Pancreas (tissue), 10 donors: ENCODE results near the gene BNIP5. TPM values are rescaled to one million over a fixed set of nuclear protein-coding genes. Genes with fewer than 3 reads are reported as not detected.
"Not testable (repeated sequence)": the region's sequence is repeated elsewhere in the genome, so short reads cannot be mapped to it uniquely, and the experiment has no call there.

Experiments used
- ATAC-seq, 4 donors: fragments of 200-7000 bp; cut with Tn5 transposase; one replicate each; pipeline versions ENCODE4 v1.8.0 to v1.9.1; 2020; ENCODE audit warnings: mild to moderate bottlenecking in 4 of 4, moderate library complexity in 4 of 4
- DNase-seq, 6 donors: peaks; one replicate each; pipeline ENCODE4 v3.0.0-alpha.2; 2020
- FAIRE-seq: peaks from 2 replicates; lab custom pipeline; 2012; peaks lifted over from hg19 to GRCh38; lab: Jason Lieb, UNC
- H3K27ac ChIP-seq, 4 donors: fragments of 200-600 bp; sonication (generic); 1 replicate in 3 of 4; 2 replicates in 1 of 4; pipeline versions ENCODE4 v1.5.0 to v1.8.0; 2020
- H3K27me3 ChIP-seq, 4 donors: fragments of 200-600 bp; one replicate each; pipeline ENCODE4 v1.8.0; 2021
- H3K36me3 ChIP-seq, 3 donors: fragments of 200-600 bp; sonication (generic) in 1 of 3; one replicate each; pipeline versions ENCODE4 v1.5.0 to v1.8.0; 2020 to 2021
- H3K4me1 ChIP-seq, 3 donors: fragments of 200-600 bp; one replicate each; pipeline ENCODE4 v1.8.0; 2021
- H3K4me3 ChIP-seq, 4 donors: fragments of 200-600 bp; sonication (generic) in 2 of 4; one replicate each; pipeline versions ENCODE4 v1.5.0 to v1.8.0; 2020 to 2021
- H3K9me3 ChIP-seq, 4 donors: fragments of 200-600 bp; one replicate each; pipeline ENCODE4 v1.8.0; 2021
- WGBS, 2 donors: extraction: QIAGEN DNeasy Blood & Tissue Kit; methylation state at CpG; one replicate each; pipeline ENCODE4 v1.1.7; 2013; 5-methylcytosine and 5-hydroxymethylcytosine counted together
- intact Hi-C, 3 donors: fragments of 100-400 bp; cut with DNase I; formaldehyde crosslinking; loops; one replicate each; pipeline versions ENCODE4 v1.11.1 to v1.14.2; 2022
- polyA plus RNA-seq, 2 donors: library from polyadenylated mRNA; stranded (reverse); fragments of 200-250 nt; gene quantifications; one replicate each; pipeline ENCODE4 v1.2.3, GENCODE V29; 2013
- total RNA-seq, 6 donors: library from RNA; stranded (reverse); fragmentation: NEBNext Ultra II Directional in 4 of 6; extraction: Animal tissue kit (Norgen Biotek cat#: 25700) in 4 of 6; gene quantifications; one replicate each; pipeline versions ENCODE4 v1.2.1 to v1.2.4, GENCODE V29; 2021 to 2023
- TF ChIP-seq, protein P1 (sequence below), 4 donors: fragments of 200-600 bp; sonication (generic) in 3 of 4; IDR thresholded peaks; one replicate each; pipeline versions ENCODE4 v1.5.0 to v1.8.0; 2021; ENCODE audit warnings: antibody characterized with exemption in 4 of 4
- donor health status: healthy with polysubstance abuse.
- donor health status: DM: no; HTN: no; CAD: no; lungs with moderate emphysema.
- donor health status: DM: no; HTN: no; CAD: no.
- donor health status: control.
- donor health status: control.
- donor health status: Bipolar disorder and iron deficiency.
- donor health status: DM: yes; HTN: yes; CAD: no.
- donor health status: DM: no; HTN: no; CAD: no.
- donor health status: DM: no; HTN: no; CAD: no.
- donor health status: DM: yes; HTN: yes; CAD: no.

Gene BNIP5
- total and polyA plus RNA-seq, 8 donors: 0.12 to 37.5 (median 0.38) TPM

DNA sequence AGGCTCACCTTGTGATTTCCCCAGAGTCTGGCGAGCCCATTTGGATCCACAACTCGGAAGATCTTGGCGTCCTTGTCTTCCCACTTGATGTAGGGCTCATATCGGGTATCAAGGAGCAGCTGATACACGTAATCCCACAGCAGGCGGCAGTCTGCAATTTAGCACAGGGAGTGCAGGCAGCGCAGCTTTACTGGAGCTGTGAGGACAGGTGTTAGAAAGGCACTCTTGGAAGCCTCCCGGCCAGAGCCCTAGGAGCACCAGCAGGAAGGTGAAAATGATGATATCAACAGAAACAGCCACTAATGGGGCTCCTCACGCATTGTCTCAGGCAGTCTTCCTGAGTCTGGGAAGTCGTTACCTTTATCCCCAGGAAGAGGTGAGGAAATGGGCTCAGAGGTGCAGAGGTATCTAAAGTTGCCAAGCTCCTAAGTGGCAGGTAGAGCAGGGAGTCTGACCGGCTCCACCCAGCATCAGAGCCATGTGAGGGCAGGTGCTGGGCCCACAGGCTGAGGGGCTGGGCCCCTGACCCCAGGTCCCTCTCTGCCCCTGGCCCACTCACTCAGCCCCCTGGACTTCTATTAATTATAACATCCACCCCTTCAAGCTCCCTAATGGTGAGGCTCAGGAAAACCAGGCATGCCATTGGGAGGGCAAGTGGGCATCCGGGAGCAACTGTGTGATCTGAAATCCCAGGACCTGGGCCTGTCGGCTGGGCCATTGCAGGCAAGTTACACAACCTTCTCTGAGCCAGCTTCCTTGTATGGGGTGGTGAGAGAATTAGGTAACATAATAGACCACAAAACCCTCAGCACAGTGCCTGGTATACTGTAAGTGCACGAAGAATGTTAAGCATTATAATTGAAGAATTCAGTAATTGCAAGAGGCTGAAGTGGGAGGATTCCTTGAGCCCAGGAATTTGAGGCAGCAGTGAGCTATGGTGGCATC lies 32.5 kb upstream of the BNIP5 start:
- Histone ChIP-seq H3K36me3 (no peaks in the 10 kb centered on the region), H3K27me3 (no peaks in the 10 kb centered on the region), H3K27ac (no peak overlapping the region), H3K9me3 (no peaks in the 10 kb centered on the region), H3K4me1 (peaks cover 0 to 11% (median 0%) of the 10 kb centered on the region in 3 donors), H3K4me3 (no peak overlapping the region)
- intact Hi-C loops: loop anchor here in 2 of 3 donors (5.0 to 10.0 kb wide), 2 partner anchors 64 to 77 kb away; no protein-coding TSS in a partner anchor
- DNase-seq (no peak), FAIRE-seq (no peak), ATAC-seq (no peak)
- TF ChIP-seq, protein P1, sequence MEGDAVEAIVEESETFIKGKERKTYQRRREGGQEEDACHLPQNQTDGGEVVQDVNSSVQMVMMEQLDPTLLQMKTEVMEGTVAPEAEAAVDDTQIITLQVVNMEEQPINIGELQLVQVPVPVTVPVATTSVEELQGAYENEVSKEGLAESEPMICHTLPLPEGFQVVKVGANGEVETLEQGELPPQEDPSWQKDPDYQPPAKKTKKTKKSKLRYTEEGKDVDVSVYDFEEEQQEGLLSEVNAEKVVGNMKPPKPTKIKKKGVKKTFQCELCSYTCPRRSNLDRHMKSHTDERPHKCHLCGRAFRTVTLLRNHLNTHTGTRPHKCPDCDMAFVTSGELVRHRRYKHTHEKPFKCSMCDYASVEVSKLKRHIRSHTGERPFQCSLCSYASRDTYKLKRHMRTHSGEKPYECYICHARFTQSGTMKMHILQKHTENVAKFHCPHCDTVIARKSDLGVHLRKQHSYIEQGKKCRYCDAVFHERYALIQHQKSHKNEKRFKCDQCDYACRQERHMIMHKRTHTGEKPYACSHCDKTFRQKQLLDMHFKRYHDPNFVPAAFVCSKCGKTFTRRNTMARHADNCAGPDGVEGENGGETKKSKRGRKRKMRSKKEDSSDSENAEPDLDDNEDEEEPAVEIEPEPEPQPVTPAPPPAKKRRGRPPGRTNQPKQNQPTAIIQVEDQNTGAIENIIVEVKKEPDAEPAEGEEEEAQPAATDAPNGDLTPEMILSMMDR (IDR thresholded peaks at IDR 0.05): no peak
- WGBS, 2 donors: 85% methylated on average over 14 of the region's 14 CpGs

DNA sequence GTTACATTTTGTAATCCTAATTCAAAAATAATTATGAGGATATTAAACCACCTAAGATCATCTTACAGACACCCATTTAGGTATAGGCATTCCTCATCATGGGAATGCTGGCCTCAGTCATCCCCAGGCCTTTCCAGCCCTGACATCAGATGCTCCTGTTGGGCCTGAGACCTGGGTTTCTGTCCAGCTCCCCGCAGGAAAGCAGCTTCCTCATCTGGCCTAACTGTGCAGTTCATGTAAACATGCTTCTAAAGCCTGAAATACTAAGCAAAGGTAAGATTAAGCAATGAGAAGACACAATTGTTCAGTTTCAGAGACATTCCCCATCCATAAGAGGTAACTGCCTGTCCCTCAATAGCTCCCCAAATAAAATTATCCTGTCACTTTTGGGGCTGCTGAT lies 31.7 kb upstream of the BNIP5 start:
- DNase-seq (no peak), ATAC-seq (no peak), FAIRE-seq (no peak)
- TF ChIP-seq, protein P1 (IDR thresholded peaks at IDR 0.05): no peak
- Histone ChIP-seq H3K36me3 (no peaks in the 10 kb centered on the region), H3K27me3 (no peaks in the 10 kb centered on the region), H3K9me3 (no peaks in the 10 kb centered on the region), H3K4me1 (peaks cover 0 to 11% (median 0%) of the 10 kb centered on the region in 3 donors), H3K27ac (no peak overlapping the region), H3K4me3 (no peak overlapping the region)
- WGBS, 2 donors: 81 to 83% methylated on average over 1 of the region's 1 CpG
- intact Hi-C loops: loop anchor here in 2 of 3 donors (5.0 to 10.0 kb wide), 2 partner anchors 64 to 76 kb away; no protein-coding TSS in a partner anchor

- intact Hi-C loops: loop anchor here in 2 of 3 donors (5.0 to 10.0 kb wide), 2 partner anchors 63 to 75 kb away; no protein-coding TSS in a partner anchor
- Histone ChIP-seq H3K4me3 (no peak overlapping the region), H3K27me3 (no peaks in the 10 kb centered on the region), H3K27ac (no peak overlapping the region), H3K9me3 (no peaks in the 10 kb centered on the region), H3K36me3 (no peaks in the 10 kb centered on the region), H3K4me1 (peaks cover 0 to 11% (median 0%) of the 10 kb centered on the region in 3 donors)
- FAIRE-seq (no peak), DNase-seq (no peak), ATAC-seq (no peak)
- TF ChIP-seq, protein P1 (IDR thresholded peaks at IDR 0.05): no peak
- 88 to 89% methylated on average over 3 of the region's 3 CpGs for WGBS, 2 donors
These were observed 31.1 kb upstream of the BNIP5 start for GRCh38 chr6:36367743-36368142.

DNA sequence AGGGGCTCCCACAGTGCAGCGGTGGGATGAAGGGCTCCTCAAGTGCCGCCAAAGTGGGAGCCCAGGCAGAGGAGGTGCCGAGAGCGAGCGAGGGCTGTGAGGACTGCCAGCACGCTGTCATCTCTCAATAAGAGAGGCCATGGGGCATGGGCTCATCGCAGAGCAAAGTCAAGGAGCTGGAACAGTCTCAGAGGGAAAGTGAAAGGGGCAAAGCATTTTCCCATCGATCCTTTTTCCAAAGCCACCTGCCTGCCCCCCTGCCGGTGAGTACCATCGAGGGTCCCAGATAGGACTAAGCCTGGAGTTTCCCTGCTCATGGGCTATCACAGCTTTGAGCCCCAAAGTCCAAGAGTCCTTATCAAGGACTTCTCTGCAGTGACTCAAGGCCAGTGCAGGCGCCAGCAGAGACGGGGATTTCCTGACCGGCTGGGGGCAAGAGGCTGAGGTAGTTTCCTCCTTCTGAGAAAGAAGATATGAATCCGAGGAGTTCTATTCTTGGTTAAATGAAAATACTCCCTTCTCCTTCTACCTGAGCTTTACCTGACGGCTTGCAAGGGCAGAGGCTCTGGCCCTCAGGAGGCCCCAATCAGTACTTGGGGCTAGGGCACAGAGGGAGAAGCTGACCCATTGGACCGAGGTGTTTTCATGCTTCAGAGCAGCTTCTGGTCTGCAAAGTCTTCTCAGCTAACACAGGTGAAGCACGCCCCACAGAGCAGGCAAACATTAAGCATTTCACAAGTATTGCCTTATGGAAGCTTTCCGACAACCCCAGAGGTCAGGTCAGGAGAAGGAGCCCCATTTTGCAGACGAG lies 28.2 kb upstream of the BNIP5 start:
- H3K27ac ChIP-seq: peak overlapping the region in 2 of 4 donors; percentile 53 to 76
- TF ChIP-seq, protein P1 (IDR thresholded peaks at IDR 0.05): no peak

DNA sequence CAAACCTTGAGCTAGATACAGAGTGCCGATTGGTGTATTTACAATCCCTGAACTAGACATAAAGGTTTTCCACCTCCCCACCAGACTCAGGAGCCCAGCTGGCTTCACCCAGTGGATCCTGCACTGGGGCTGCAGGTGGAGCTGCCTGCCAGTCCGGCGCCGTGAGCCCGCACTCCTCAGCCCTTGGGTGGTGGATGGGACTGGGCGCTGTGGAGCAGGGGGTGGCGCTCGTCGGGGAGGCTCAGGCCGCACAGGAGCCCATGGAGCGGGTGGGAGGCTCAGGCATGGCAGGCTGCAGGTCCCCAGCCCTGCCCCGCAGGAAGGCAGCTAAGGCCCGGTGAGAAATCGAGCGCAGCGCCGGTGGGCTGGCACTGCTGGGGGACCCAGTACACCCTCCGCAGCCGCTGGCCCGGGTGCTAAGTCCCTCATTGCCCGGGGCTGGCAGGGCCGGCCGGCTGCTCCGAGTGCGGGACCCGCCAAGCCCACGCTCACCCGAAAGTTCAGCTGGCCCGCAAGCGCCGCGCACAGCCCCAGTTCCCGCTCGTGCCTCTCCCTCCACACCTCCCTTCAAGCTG lies 27.5 kb upstream of the BNIP5 start:
- not testable (repeated sequence) for H3K9me3 ChIP-seq, H3K4me3 ChIP-seq, H3K27me3 ChIP-seq, ATAC-seq, FAIRE-seq, H3K36me3 ChIP-seq, DNase-seq
- Histone ChIP-seq H3K4me1 (peaks cover 0 to 22% (median 0%) of the 10 kb centered on the region in 3 donors), H3K27ac (peak overlapping the region in 2 of 4 donors; percentile 53 to 76)
- WGBS, 2 donors: 94 to 95% methylated on average over 30 to 33 of the region's 34 CpGs
- intact Hi-C loops: loop anchor here in 2 of 3 donors (5.0 to 10.0 kb wide), 2 partner anchors 59 to 62 kb away; no protein-coding TSS in a partner anchor

More for the DNA sequence above, 28.2 kb upstream of the BNIP5 start:
- FAIRE-seq: no peak
- Histone ChIP-seq H3K27me3 (no peaks in the 10 kb centered on the region), H3K9me3 (no peaks in the 10 kb centered on the region), H3K4me3 (no peak overlapping the region), H3K36me3 (no peaks in the 10 kb centered on the region), H3K4me1 (peaks cover 0 to 15% (median 0%) of the 10 kb centered on the region in 3 donors)
- intact Hi-C loops: loop anchor here in 2 of 3 donors (5.0 to 10.0 kb wide), 3 partner anchors 60 to 73 kb away; no protein-coding TSS in a partner anchor
- ATAC-seq: peak in 3 of 4 donors; percentile 64 to 85 (median 85)
- 58 to 60% methylated on average over 14 to 19 of the region's 19 CpGs for WGBS, 2 donors
- DNase-seq: peak in 2 of 6 donors; percentile 30 to 79

- FAIRE-seq, ATAC-seq, H3K27me3 ChIP-seq, DNase-seq, H3K27ac ChIP-seq, H3K4me3 ChIP-seq, H3K36me3 ChIP-seq, H3K9me3 ChIP-seq: not testable (repeated sequence)
- intact Hi-C loops: loop anchor here in 2 of 3 donors (5.0 to 10.0 kb wide), 2 partner anchors 59 to 61 kb away; no protein-coding TSS in a partner anchor
- 91 to 94% methylated on average over 12 of the region's 13 CpGs for WGBS, 2 donors
- peaks cover 0 to 30% (median 0%) of the 10 kb centered on the region in 3 donors for H3K4me1 ChIP-seq
These were observed 26.7 kb upstream of the BNIP5 start for GRCh38 chr6:36363371-36363752.
